HL-60/S4 (cell line): ENCODE measurements around the gene CERS5.

Source experiments
- in situ Hi-C: fragments of 300-500 bp; cut with MboI; formaldehyde crosslinking; loops from 2 replicates; pipeline ENCODE4 v1.14.3; 2022; ENCODE audit warnings: low sequenced_read_pairs

CERS5 gene

GRCh38 chr12:50167049-50167828 lies at the start of gene CERS5:
Gene CERS5 (minus strand): TSS chr12:50167369. CDS start chr12:50167297, 72 bp downstream.
- in situ Hi-C loops: no loop called here

GRCh38 chr12:50215033-50215432 lies 47.9 kb upstream of the CERS5 start:
- in situ Hi-C loops: no loop called here

GRCh38 chr12:50214018-50214417 lies 46.8 kb upstream of the CERS5 start:
- in situ Hi-C loops: no loop called here

GRCh38 chr12:50213439-50213838 lies 46.3 kb upstream of the CERS5 start:
- in situ Hi-C loops: no loop called here

GRCh38 chr12:50212071-50212467 lies 44.9 kb upstream of the CERS5 start:
- in situ Hi-C loops: no loop called here

GRCh38 chr12:50211392-50212070 lies 44.4 kb upstream of the CERS5 start:
- in situ Hi-C loops: no loop called here

GRCh38 chr12:50207424-50207823 lies 40.3 kb upstream of the CERS5 start:
- in situ Hi-C loops: no loop called here

- in situ Hi-C loops: no loop called here
Measured at GRCh38 chr12:50205648-50206047, 38.5 kb upstream of the CERS5 start.

GRCh38 chr12:50203691-50204090 lies 36.5 kb upstream of the CERS5 start:
- in situ Hi-C loops: no loop called here

- in situ Hi-C loops: no loop called here
Measured at GRCh38 chr12:50201987-50202521, 34.9 kb upstream of the CERS5 start.

- in situ Hi-C loops: no loop called here
Measured at GRCh38 chr12:50200552-50201273, 33.5 kb upstream of the CERS5 start.

- in situ Hi-C loops: no loop called here
Measured at GRCh38 chr12:50198829-50199228, 31.7 kb upstream of the CERS5 start.

- in situ Hi-C loops: no loop called here
Measured at GRCh38 chr12:50197297-50197727, 30.1 kb upstream of the CERS5 start.

GRCh38 chr12:50196537-50196936 lies 29.4 kb upstream of the CERS5 start:
- in situ Hi-C loops: no loop called here

GRCh38 chr12:50195832-50196231 lies 28.7 kb upstream of the CERS5 start:
- in situ Hi-C loops: no loop called here

- in situ Hi-C loops: no loop called here
Measured at GRCh38 chr12:50192908-50193307, 25.7 kb upstream of the CERS5 start.

GRCh38 chr12:50192236-50192635 lies 25.1 kb upstream of the CERS5 start:
- in situ Hi-C loops: no loop called here

- in situ Hi-C loops: no loop called here
Measured at GRCh38 chr12:50190859-50191258, 23.7 kb upstream of the CERS5 start.

GRCh38 chr12:50188875-50189575 lies 21.9 kb upstream of the CERS5 start:
- in situ Hi-C loops: no loop called here

- in situ Hi-C loops: no loop called here
Measured at GRCh38 chr12:50188241-50188781, 21.1 kb upstream of the CERS5 start.
